Bladder microvascular endothelial cell (primary cell): ENCODE results near the gene RPS6KA4. TPM values are rescaled to one million over a fixed set of nuclear protein-coding genes. Genes with fewer than 3 reads are reported as not detected.

ENCODE experiments used
- total RNA-seq: library from RNA; depleted of rRNA; stranded (reverse); fragments of >200 nt; gene quantifications from 2 replicates; pipeline ENCODE4 v1.2.3, GENCODE V29; 2014

RPS6KA4 gene
- 27.2 and 44.3 TPM in 2 replicates for total RNA-seq

DNA sequence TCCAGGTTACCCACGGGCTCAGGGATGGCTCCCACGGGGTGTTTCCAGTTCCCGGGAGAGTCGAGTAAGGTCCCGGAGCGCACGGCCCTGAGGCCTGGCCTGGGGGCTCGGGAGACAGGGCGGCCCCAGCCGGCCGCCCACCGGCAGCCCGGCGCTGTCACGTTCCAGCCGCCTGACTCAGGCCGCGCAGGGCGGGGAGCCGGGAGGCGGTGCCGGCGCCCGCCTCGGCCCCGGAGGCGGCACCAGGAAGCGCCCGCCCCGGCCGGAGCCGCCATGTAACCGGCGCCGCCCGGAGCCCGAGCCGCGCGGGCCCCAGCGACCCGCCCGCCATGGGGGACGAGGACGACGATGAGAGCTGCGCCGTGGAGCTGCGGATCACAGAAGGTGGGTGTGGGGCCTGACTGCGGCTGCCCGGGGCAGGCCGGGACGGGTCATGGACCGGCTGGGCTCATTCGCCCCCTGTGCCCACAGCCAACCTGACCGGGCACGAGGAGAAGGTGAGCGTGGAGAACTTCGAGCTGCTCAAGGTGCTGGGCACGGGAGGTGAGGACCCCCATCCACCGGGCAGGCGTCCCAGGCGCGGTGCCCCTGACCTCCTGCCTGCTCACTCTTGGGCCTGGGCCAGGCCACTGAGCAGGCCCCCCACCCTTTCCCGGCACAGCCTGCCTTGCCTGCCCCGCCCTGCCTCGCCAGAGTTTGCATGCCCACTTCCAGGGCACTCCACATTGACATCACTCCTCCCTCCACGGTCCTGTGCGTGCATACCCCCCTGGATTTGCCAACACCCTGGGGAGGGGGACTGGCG, at the start of gene RPS6KA4:
Gene RPS6KA4, plus strand, starts transcription at position 256 of the 805 bp plus-strand sequence. Its CDS starts 74 bp downstream, at position 330.

DNA sequence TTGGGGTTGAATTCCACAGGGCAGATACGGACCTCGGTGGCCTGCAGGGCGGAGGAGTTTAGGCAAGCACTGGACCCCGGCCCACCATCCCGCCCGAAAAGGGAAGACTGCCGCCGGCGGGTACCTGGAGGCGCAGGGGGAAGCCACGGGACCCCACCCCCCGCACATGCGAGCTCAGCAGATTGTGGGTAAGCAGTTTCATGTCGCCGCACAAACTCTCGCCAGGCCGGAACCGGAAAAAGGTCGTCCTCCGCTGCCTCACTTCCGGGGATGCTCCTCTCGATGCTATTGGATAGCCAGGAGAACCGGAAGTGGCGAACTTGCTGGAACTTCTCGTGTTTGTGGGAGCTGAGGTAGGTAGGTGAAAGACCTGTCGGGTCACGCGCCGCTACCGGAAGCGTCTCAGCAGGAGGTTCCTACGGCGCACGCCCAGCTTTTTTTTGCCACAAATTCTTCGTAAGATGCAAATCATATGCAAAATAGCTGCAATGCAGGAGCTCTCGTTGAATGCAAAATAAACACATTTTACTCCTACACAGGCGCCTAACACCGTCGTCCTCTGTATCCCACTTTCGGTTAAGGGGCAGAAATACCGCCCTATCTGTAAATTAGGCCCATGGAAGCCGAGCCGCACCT, 41.5 kb upstream of the RPS6KA4 start, which contains the start of gene TRMT112:
Gene TRMT112, minus strand, starts transcription at position 235 of the 636 bp plus-strand sequence. Its CDS starts 33 bp downstream, at position 202.

DNA sequence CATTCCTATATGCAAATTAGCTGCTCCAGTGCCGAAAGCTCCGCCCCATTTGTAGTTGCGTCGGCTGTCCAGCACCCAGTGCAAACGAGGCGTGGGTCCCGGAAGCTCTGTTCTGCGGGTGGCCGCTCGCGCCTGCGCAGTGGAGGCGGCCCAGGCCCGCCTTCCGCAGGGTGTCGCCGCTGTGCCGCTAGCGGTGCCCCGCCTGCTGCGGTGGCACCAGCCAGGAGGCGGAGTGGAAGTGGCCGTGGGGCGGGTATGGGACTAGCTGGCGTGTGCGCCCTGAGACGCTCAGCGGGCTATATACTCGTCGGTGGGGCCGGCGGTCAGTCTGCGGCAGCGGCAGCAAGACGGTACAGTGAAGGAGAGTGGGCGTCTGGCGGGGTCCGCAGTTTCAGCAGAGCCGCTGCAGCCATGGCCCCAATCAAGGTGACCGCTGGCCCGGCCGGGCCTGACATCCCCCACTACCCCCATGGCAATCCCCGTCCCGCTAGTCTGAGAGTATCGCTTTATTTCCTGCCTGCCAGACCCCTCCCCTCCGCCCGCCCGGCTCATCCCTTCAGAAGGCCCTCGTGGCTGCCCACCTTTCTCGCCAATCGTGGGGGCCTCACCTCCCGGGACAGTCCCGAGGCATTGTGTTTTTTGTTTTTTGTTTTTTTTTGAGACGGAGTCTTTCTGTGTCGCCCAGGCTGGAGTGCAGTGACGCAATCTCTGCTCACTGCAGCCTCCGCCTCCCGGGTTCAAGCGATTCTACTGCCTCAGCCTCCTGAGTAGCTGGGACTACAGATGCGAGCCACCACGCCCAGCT, 40.8 kb upstream of the RPS6KA4 start, which contains the start of gene PRDX5:
Gene PRDX5, plus strand, starts transcription at position 161 of the 805 bp plus-strand sequence. Its CDS starts 95 bp downstream, at position 256.

DNA sequence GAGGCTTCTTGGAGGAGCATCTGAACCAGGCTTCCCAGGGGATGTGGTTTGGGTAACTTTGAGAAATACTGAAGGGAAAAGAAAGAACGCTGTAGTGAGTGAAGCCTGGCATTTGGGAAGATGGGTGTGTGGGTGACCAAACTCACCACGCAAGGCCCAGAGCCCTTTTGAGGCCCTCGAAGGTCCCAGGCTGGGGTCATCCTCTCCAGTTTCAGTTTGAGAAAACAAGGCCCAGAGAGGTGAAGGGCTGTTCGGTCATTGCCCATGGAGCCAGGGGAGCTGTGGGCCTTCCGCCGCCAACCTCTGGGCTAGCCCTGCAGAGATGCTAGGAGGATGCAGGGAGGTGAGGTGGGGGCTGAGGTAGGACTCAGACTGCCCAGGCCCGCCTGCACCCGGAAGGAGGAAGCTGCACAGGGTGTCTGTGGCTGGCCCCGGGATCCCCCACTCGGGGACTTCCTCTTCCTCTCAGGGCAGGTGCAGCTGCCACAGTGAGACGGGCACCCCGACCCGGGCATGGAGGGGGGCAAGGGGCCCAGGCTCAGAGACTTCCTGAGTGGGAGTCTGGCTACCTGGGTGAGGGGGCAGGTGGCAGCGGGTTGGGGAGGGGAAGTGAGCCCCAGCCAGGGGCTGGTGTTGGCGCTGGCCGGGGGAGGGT, 19.1 kb upstream of the RPS6KA4 start, which contains the start of gene CCDC88B:
Gene CCDC88B, plus strand, starts transcription at position 451 of the 655 bp plus-strand sequence. Its CDS starts 63 bp downstream, at position 514.

Other genes starting within 250 kb of the RPS6KA4 start
- 18.3 and 34.4 TPM in 2 replicates for gene MACROD1, start 193.0 kb upstream of the RPS6KA4 start, total RNA-seq
- 135 and 189 TPM in 2 replicates for gene STIP1, start 173.0 kb upstream of the RPS6KA4 start, total RNA-seq
- gene FERMT3, start 152.4 kb upstream of the RPS6KA4 start, total RNA-seq: 2.8 and 6.4 TPM in 2 replicates
- 18.3 and 24.8 TPM in 2 replicates for gene TRPT1, start 133.0 kb upstream of the RPS6KA4 start, total RNA-seq
- gene NUDT22, start 132.9 kb upstream of the RPS6KA4 start, total RNA-seq: 26.7 and 30.4 TPM in 2 replicates
- 9.9 and 12.9 TPM in 2 replicates for gene DNAJC4, start 128.6 kb upstream of the RPS6KA4 start, total RNA-seq
- gene VEGFB, start 124.6 kb upstream of the RPS6KA4 start, total RNA-seq: 18.5 and 20.9 TPM in 2 replicates
- gene FKBP2, start 118.1 kb upstream of the RPS6KA4 start, total RNA-seq: 53.8 and 53.9 TPM in 2 replicates
- 207 and 216 TPM in 2 replicates for gene PPP1R14B, start 112.2 kb upstream of the RPS6KA4 start, total RNA-seq
- 31.7 and 45.7 TPM in 2 replicates for gene PLCB3, start 107.6 kb upstream of the RPS6KA4 start, total RNA-seq
- gene BAD, start 74.5 kb upstream of the RPS6KA4 start, total RNA-seq: 39.1 and 60.1 TPM in 2 replicates
- 6.5 and 17.1 TPM in 2 replicates for gene GPR137, start 73.3 kb upstream of the RPS6KA4 start, total RNA-seq
- gene KCNK4, start 67.9 kb upstream of the RPS6KA4 start, total RNA-seq: 0.25 TPM in 1 of 2 replicates, not detected in the other
- gene CATSPERZ, start 58.8 kb upstream of the RPS6KA4 start, total RNA-seq: 0.49 TPM in 1 of 2 replicates, not detected in the other
- 35.3 and 42.1 TPM in 2 replicates for gene ESRRA, start 53.6 kb upstream of the RPS6KA4 start, total RNA-seq
- gene TRMT112, start 41.6 kb upstream of the RPS6KA4 start, total RNA-seq: 174 and 263 TPM in 2 replicates
- 172 and 230 TPM in 2 replicates for gene PRDX5, start 41.0 kb upstream of the RPS6KA4 start, total RNA-seq
- 1.1 and 2.4 TPM in 2 replicates for gene CCDC88B, start 19.0 kb upstream of the RPS6KA4 start, total RNA-seq
- gene SLC22A11, start 196.8 kb downstream of the RPS6KA4 start, total RNA-seq: not detected in 2 replicates
- not detected in 2 replicates for gene SLC22A12, start 232.1 kb downstream of the RPS6KA4 start, total RNA-seq